ENCODE data around the gene EYS.
"Not testable (repeated sequence)": the region's sequence is repeated elsewhere in the genome, so short reads cannot be mapped to it uniquely, and the experiment has no call there.

Gene EYS

GRCh38 chr6:63750400-63750799 lies 1956.6 kb downstream of the EYS start:
- DNase-seq = no peak

GRCh38 chr6:63745784-63746183 lies 1961.2 kb downstream of the EYS start:
- no peak for DNase-seq

- DNase-seq = no peak
Observed at GRCh38 chr6:63744810-63745209, 1962.2 kb downstream of the EYS start.

- no peak for DNase-seq
Observed at GRCh38 chr6:63743691-63744090, 1963.3 kb downstream of the EYS start.

- DNase-seq = no peak
Observed at GRCh38 chr6:63742060-63742459, 1965.0 kb downstream of the EYS start.

GRCh38 chr6:63740709-63741108 lies 1966.3 kb downstream of the EYS start:
- no peak for DNase-seq

- no peak for DNase-seq
Observed at GRCh38 chr6:63739094-63739687, 1967.8 kb downstream of the EYS start.

- DNase-seq = not testable (repeated sequence)
Observed at GRCh38 chr6:63738190-63738589, 1968.8 kb downstream of the EYS start.

GRCh38 chr6:63734923-63735322 lies 1972.1 kb downstream of the EYS start:
- no peak for DNase-seq

- no peak for DNase-seq
Observed at GRCh38 chr6:63732336-63732735, 1974.7 kb downstream of the EYS start.

- no peak for DNase-seq
Observed at GRCh38 chr6:63731930-63732329, 1975.1 kb downstream of the EYS start.

GRCh38 chr6:63730311-63730710 lies 1976.7 kb downstream of the EYS start:
- no peak for DNase-seq

GRCh38 chr6:63724721-63725120 lies 1982.3 kb downstream of the EYS start:
- DNase-seq = no peak

- DNase-seq = no peak
Observed at GRCh38 chr6:63721181-63721580, 1985.8 kb downstream of the EYS start.

- no peak for DNase-seq
Observed at GRCh38 chr6:63716169-63716568, 1990.9 kb downstream of the EYS start.

GRCh38 chr6:63714091-63714490 lies 1992.9 kb downstream of the EYS start:
- DNase-seq = no peak

GRCh38 chr6:63713332-63713731 lies 1993.7 kb downstream of the EYS start:
- DNase-seq = no peak

GRCh38 chr6:63709148-63709547 lies 1997.9 kb downstream of the EYS start:
- DNase-seq = no peak

GRCh38 chr6:63708631-63709030 lies 1998.4 kb downstream of the EYS start:
- DNase-seq = no peak

GRCh38 chr6:63706630-63707029 lies 2000.4 kb downstream of the EYS start:
- no peak for DNase-seq

- no peak for DNase-seq
Observed at GRCh38 chr6:63705707-63706106, 2001.3 kb downstream of the EYS start.

GRCh38 chr6:63690221-63690620 lies 2016.8 kb downstream of the EYS start:
- DNase-seq = no peak

- DNase-seq = no peak
Observed at GRCh38 chr6:63689421-63689820, 2017.6 kb downstream of the EYS start.

GRCh38 chr6:63685446-63686379 lies 2021.3 kb downstream of the EYS start:
- DNase-seq = no peak
